CD4-positive, alpha-beta T cell treated with Interleukin-6 for 4 hours (primary cell): ENCODE data around the gene PLCH1.

ENCODE experiments used
- DNase-seq: peaks from one replicate; pipeline ENCODE4 v3.0.0-alpha.2; 2020; ENCODE audit warnings: mixed read lengths

The PLCH1 gene

DNA sequence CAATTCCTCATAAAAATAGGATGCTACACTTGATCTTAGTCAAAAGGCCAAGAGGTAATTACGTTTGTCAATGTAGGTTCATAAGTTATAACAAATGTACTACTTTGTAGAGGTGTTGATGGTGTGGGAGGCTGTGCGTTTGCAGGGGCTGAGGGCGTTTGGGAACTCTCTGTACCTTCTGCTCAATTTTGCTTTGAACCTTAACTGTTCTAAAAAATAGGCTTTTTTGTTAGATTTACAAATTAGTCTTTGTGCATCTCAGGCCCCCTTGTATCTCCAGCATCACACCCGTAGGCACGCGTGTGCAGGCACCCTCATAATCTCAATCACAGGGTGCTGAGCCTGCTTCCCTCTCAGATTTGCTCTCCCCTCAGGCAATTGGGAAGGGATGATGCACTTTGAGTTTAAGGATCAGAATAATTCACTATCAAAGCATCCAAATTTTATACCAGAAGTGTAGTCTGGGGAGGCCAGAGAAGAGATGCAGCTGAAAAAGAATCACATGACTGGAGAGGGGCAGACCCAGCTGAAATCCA, 415.3 kb downstream of the PLCH1 start:
- DNase-seq = no peak

DNA sequence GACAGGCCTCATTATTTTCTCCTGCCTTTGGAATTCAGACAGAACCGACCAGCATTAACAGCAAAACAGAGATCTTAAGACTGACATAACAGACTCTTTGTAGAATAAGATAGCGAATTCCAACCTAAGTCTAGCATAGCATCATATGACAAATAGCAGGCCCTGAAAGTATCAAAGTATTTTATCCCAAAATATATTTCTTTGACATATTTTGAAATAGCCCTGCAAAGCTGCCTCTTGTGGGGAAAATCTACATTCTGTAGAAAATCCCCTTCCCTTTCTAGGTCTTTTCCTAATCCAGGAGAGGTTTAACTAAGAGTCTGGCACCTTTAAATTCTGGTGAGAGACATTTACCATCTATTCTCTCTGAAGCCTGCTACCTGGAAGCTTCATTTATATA, 417.0 kb downstream of the PLCH1 start:
- DNase-seq = no peak

DNA sequence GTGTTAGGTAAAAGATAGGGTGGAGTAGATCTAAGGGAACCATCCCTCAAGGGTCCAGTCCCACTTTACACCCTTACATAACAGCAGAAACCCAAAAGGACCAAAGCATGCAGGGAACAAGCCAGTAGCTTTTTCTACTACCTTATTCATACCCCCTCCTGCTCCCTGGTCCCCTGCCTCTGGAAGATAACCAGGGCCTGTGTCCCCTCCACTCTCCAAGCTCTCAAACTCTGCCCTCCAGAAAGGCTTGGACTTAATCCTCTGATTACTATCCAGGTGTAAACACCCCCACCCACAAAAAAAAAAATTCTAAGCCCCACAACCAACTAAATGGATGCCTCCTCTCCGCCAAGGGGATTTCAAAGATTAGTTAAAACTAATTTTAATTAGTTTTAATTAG, 417.4 kb downstream of the PLCH1 start:
- no peak for DNase-seq

DNA sequence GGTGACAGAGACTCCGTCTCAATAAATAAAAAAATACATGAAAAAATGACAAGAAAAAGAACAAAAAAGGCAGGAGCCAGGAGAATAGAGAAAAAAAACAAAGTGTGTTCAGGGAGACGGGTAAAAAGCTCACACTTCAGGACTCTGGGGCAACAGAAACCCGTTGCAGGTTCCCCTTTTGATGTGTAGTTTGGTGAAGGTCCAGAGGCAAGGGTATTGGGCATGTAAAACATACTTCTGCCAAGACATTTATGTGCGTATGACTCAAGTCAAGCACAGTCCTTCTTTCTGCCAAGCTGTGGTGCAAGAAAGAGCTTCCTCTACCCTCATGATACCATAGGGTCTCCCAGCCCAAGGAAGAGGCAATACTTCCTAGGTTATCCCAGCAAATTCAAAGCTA, 418.0 kb downstream of the PLCH1 start:
- DNase-seq = no peak

DNA sequence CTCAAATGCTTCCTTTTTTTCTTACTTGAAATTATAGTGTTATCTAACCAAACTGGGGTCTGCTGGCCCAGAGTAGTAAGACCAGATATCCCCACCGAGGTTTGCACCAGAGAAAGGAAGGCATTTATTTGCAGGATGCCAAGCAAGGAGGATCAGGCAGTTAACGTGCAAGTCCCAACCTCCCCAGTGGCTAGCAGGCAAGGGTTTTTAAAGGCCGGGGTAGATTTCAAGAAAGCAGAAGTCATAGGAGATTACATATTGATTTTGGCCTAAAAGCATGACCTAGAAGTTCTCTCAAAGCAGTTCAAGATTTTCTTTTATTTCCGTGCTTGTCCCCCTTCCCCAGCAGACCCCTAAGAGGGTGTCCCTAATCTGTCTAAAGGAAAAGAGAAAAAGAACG, 418.6 kb downstream of the PLCH1 start:
- DNase-seq = no peak
